Sigmoid colon (tissue), 7 donors: ENCODE data around the gene SLC22A6. TPM values are rescaled to one million over a fixed set of nuclear protein-coding genes. Genes with fewer than 3 reads are reported as not detected.

Source experiments
- DNase-seq: peaks from one replicate; pipeline ENCODE4 v3.0.0-alpha.2; 2019
- H3K27ac ChIP-seq, 4 donors: fragments of 200-600 bp; sonication (generic); one replicate each; pipeline ENCODE4 v1.5.1; 2016 to 2019; ENCODE audit warnings: mild to moderate bottlenecking in 1 of 4
- H3K27me3 ChIP-seq, 3 donors: fragments of 200-600 bp; sonication (generic); one replicate each; pipeline ENCODE4 v1.5.1; 2019; ENCODE audit warnings: mild to moderate bottlenecking in 1 of 3
- H3K36me3 ChIP-seq, 4 donors: fragments of 200-600 bp; sonication (generic); one replicate each; pipeline ENCODE4 v1.5.1; 2016 to 2019
- H3K4me1 ChIP-seq, 4 donors: fragments of 200-600 bp; sonication (generic); one replicate each; pipeline ENCODE4 v1.5.1; 2017 to 2019
- H3K4me3 ChIP-seq, 4 donors: fragments of 200-600 bp; sonication (generic); one replicate each; pipeline ENCODE4 v1.5.1; 2017 to 2019; ENCODE audit warnings: mild to moderate bottlenecking in 2 of 4, moderate library complexity in 1 of 4
- H3K9me3 ChIP-seq, 4 donors: fragments of 200-600 bp in 3 of 4; sonication (generic) in 3 of 4; one replicate each; pipeline versions ENCODE4 v1.5.1 to v1.6.1; 2013 to 2019
- EP300 ChIP-seq, 4 donors: sonication (generic); formaldehyde crosslinking; IDR thresholded peaks; one replicate each; pipeline ENCODE4 v1.6.1; 2017; ENCODE audit warnings: antibody characterized with exemption in 4 of 4
- POLR2A ChIP-seq, 2 donors: fragments of 450-650 bp; IDR thresholded peaks; one replicate each; pipeline ENCODE4 v1.6.1; 2016; ENCODE audit warnings: antibody characterized with exemption in 2 of 2, mild to moderate bottlenecking in 2 of 2, moderate library complexity in 2 of 2
- POLR2AphosphoS5 ChIP-seq, 4 donors: sonication (generic); formaldehyde crosslinking; IDR thresholded peaks; one replicate each; pipeline ENCODE4 v1.6.1; 2017; ENCODE audit warnings: antibody characterized with exemption in 4 of 4
- WGBS, 2 donors: extraction: QIAGEN DNeasy Blood & Tissue Kit; methylation state at CpG; one replicate each; pipeline ENCODE4 v1.1.7; 2013; 5-methylcytosine and 5-hydroxymethylcytosine counted together
- intact Hi-C: fragments of 100-400 bp; cut with DNase I; formaldehyde crosslinking; loops from one replicate; pipeline ENCODE4 v1.15.1; 2023
- polyA plus RNA-seq, 3 donors: library from polyadenylated mRNA; stranded (reverse); fragments of 200-250 nt; gene quantifications; one replicate each; pipeline ENCODE4 v1.2.3, GENCODE V29; 2013
- total RNA-seq, 4 donors: library from RNA; depleted of rRNA; stranded (reverse); fragments of >200 nt; gene quantifications; one replicate each; pipeline ENCODE4 v1.1.0, GENCODE V29; 2016
- TF ChIP-seq, protein P1 (sequence below), 4 experiments: fragments of 450-650 bp in 3 of 4; fragments of 200-600 bp in 1 of 4; IDR thresholded peaks; one replicate each; pipeline ENCODE4 v1.5.1; 2016 to 2019; ENCODE audit warnings: antibody characterized with exemption in 4 of 4, mild to moderate bottlenecking in 3 of 4, moderate library complexity in 2 of 4
- donor health status: healthy with polysubstance abuse.
- donor health status: Bipolar disorder and iron deficiency.
- donor health status: healthy.

Gene SLC22A6
- total and polyA plus RNA-seq, 7 donors: not detected

GRCh38 chr11:62996271-62996670 is 11.5 kb upstream of the SLC22A6 start:
- Histone ChIP-seq H3K9me3 (no peaks in the 10 kb centered on the region), H3K36me3 (no peaks in the 10 kb centered on the region), H3K4me3 (no peak overlapping the region), H3K27ac (no peak overlapping the region), H3K27me3 (peaks cover 0 to 6% (median 0%) of the 10 kb centered on the region in 3 donors), H3K4me1 (no peaks in the 10 kb centered on the region)
- TF ChIP-seq EP300 (IDR thresholded peaks at IDR 0.05) (no peak), POLR2AphosphoS5 (IDR thresholded peaks at IDR 0.05) (no peak), POLR2A (IDR thresholded peaks at IDR 0.05) (no peak)
- TF ChIP-seq, protein P1, sequence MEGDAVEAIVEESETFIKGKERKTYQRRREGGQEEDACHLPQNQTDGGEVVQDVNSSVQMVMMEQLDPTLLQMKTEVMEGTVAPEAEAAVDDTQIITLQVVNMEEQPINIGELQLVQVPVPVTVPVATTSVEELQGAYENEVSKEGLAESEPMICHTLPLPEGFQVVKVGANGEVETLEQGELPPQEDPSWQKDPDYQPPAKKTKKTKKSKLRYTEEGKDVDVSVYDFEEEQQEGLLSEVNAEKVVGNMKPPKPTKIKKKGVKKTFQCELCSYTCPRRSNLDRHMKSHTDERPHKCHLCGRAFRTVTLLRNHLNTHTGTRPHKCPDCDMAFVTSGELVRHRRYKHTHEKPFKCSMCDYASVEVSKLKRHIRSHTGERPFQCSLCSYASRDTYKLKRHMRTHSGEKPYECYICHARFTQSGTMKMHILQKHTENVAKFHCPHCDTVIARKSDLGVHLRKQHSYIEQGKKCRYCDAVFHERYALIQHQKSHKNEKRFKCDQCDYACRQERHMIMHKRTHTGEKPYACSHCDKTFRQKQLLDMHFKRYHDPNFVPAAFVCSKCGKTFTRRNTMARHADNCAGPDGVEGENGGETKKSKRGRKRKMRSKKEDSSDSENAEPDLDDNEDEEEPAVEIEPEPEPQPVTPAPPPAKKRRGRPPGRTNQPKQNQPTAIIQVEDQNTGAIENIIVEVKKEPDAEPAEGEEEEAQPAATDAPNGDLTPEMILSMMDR (IDR thresholded peaks at IDR 0.05): no peak
- 21 to 53% methylated on average over 1 of the region's 1 CpG for WGBS, 2 donors
- DNase-seq: no peak
- intact Hi-C loops: no loop called here

DNA sequence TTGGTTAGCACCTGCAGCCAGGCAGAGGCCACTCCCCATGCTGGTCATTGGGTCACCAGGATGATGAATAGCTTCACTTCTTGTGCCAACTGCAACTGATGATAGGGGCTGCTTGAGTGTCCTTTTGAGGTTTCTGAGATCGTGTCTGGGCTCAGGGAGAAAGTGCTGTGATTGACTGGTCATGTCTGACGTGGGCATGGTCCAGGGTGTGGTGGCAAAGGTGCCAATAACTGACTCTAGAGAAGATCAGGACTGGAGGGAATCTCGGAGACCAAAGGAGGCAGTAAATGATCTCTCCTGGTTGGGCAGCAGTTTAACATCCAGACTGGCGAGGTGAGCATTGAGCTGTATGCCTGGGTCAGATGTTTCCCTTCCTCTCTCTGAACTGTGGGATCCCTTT is 10.0 kb upstream of the SLC22A6 start:
- no peaks in the 10 kb centered on the region for H3K4me1 ChIP-seq
- no peaks in the 10 kb centered on the region for H3K36me3 ChIP-seq
- H3K4me3 ChIP-seq: no peak overlapping the region
- TF ChIP-seq POLR2AphosphoS5 (IDR thresholded peaks at IDR 0.05) (no peak), EP300 (IDR thresholded peaks at IDR 0.05) (no peak), POLR2A (IDR thresholded peaks at IDR 0.05) (no peak)
- TF ChIP-seq, protein P1 (IDR thresholded peaks at IDR 0.05): no peak
- peaks cover 0 to 6% (median 0%) of the 10 kb centered on the region in 3 donors for H3K27me3 ChIP-seq
- 41 to 66% methylated on average over 4 of the region's 4 CpGs for WGBS, 2 donors
- no peak for DNase-seq
- no peak overlapping the region for H3K27ac ChIP-seq
- no peaks in the 10 kb centered on the region for H3K9me3 ChIP-seq
- intact Hi-C loops: no loop called here

- DNase-seq: no peak
- WGBS, 2 donors: 74 to 78% methylated on average over 5 of the region's 5 CpGs
- no peaks in the 10 kb centered on the region for H3K27me3 ChIP-seq
- no peak overlapping the region for H3K4me3 ChIP-seq
- H3K9me3 ChIP-seq: no peaks in the 10 kb centered on the region
- no peaks in the 10 kb centered on the region for H3K4me1 ChIP-seq
- intact Hi-C loops: no loop called here
- no peaks in the 10 kb centered on the region for H3K36me3 ChIP-seq
- no peak overlapping the region for H3K27ac ChIP-seq
- TF ChIP-seq, protein P1 (IDR thresholded peaks at IDR 0.05): no peak
- TF ChIP-seq POLR2A (IDR thresholded peaks at IDR 0.05): no peak
Measured at GRCh38 chr11:62988276-62988675, 3.5 kb upstream of the SLC22A6 start.

DNA sequence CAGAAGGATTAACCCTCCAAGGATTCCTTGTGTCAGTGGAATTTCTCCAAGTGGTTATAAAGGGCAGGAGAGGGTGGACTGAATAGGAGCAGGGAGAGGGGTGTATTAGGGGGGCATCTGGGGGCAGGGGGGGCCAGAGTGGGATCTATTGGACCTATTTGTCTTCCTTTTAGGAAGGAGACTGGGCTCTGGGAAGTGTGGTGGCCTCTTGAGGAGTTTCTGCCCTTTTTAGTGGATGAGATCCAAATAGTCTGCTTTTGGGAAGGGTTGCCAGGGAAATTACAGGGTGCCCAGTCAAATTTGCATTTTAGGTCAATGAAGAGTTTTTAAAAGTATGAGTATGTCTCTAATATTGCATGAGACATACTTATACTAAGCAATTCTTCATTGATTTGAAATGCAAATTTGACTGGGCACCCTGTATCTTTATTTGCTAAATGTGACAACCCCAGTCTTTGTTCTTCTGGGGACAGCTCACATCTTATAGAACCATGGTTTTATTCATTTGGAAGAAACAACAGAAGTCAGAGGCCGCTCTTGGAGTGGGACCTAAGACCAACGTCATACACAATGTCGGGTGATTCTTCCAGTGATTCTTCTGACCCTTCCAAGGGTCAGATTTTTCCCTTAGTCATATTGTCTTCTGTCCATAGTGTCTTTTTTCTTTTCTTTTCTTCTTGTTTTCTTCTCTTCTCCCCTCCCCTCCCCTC is 429 bp upstream of the SLC22A6 start:
- no peak for DNase-seq
- Histone ChIP-seq H3K9me3 (no peaks in the 10 kb centered on the region), H3K36me3 (no peaks in the 10 kb centered on the region), H3K4me1 (no peaks in the 10 kb centered on the region), H3K4me3 (no peak overlapping the region), H3K27ac (no peak overlapping the region), H3K27me3 (no peaks in the 10 kb centered on the region)
- WGBS, 2 donors: 87 to 91% methylated on average over 3 of the region's 3 CpGs
- no peak for TF ChIP-seq EP300 (IDR thresholded peaks at IDR 0.05)
- TF ChIP-seq POLR2AphosphoS5 (IDR thresholded peaks at IDR 0.05): no peak
- TF ChIP-seq POLR2A (IDR thresholded peaks at IDR 0.05): no peak
- TF ChIP-seq, protein P1 (IDR thresholded peaks at IDR 0.05): no peak
- intact Hi-C loops: no loop called here
